NCI-H226 (cell line): ENCODE results near the gene SLC35E1.
"Not testable (repeated sequence)": the region's sequence is repeated elsewhere in the genome, so short reads cannot be mapped to it uniquely, and the experiment has no call there.

Experiments
- DNase-seq: peaks from one replicate; pipeline ENCODE4 v3.0.0-alpha.2; 2015

SLC35E1 gene

DNA sequence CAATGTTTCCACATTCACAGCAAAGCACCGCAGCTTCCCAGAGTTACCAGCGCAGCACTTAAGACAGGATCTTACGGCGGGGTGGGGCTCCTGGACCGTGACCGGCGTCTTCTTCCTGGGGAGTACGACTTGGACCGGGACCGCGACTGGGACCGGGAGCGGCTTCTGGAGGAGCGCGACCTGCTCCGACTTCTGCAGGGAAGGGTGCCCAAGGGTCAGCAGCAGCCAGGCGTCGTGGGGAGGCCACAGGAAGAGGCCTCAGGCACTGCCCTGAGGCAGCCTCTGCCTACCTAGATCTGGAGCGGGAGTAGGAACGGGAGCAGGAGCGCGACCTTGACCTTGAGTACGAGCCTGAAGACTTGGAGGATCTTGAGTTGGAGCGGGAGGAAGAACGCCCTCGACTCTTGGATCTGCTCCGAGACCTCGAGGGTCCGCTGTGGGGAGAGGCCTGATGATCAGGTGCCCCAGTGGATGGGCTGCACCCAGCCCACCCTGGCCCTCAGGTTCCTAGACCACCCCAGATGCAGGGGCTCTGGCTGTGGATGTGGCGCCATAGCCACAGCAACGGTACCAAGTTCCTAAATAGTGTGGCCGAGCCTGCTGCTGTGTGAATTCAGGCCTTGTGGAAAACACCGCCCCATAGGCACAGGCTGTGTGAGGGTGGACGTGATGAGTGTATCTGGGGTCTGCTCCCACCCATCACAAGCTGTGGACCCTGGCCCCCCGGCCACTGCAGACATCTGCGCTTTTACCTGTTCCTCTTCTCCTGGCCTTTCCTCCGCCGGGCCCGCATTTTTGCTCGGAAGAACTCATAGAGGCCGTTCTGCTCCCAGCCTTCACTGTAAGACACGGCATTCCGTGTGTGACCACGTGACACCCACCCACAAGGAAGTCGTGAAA is 51.9 kb downstream of the SLC35E1 start:
- DNase-seq = no peak

DNA sequence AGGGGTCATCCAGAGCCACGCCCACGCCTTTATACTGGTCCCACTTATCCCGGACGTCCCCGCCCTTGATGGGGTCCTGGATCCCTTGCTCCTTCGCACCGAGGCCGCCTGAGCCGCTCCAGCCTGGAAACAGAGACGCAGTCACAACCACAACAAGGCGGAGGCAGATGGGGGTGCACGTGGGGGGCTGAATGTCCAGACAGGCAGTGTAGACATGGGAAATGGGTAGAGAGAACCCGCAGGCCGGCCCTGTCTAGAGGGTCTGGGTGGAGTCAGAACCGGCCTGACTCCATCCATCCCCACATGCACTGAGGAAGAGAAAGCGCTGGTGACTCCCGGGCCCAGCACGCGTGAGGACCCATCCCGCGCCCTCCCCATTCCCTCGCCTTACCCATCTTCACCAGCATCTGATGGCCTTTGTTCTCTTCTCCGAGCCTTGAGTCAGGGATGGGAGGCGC is 53.0 kb downstream of the SLC35E1 start:
- no peak for DNase-seq

DNA sequence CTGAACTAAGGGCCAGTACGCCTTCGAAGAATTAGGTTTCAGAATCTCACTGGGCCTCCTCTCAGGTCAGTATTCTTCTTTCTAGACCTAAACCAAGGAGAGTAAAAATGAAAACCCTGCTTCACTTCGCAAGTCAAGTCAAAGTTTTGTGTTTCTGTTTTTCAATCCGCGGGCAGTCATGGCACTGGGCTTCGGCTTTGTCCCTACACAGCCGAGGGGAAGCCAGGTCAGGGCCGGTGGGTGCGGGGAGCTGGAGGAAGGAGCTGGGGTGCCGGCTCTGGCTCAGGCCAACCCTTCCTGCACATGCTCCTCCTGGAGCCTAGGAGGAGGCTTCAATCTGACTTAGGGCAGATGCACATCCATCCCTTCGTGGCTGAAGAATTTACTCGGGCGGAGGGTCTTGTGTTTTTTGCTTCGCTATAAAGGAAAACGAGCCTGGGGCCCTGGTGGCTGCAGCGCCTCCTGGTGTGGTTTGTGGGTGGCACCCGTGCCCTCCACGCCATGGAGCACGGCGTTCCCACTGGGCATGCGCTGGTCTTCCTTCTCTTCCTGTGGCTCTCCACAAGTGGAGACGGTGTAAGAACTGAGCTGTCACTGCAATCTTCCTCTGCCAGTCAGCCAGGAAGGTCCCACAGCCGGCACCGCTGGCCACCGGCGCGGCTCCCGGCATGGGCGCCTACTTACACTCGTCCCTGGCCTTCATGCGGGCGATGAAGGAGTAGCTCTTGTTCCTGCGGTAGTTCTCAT is 53.6 kb downstream of the SLC35E1 start:
- DNase-seq = no peak

DNA sequence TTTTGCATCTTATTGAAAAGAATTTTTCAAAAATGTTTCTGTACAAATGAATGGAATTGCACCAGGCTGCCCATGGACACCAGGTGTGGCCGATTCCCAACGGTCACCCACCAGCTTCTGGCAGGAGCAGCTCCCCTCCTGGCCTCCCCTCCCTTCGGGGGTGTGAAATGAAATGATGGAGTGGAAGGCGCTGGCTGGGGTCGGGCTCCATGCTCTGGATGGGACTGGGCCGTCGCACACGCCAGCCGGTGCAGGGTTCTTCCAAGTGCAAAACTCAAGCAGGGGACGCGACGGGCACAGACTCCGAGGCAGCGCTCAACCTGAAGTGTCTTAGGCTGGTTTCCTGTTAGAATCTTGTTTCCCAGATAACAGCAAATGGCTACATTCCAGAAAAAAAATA is 54.2 kb downstream of the SLC35E1 start:
- no peak for DNase-seq

DNA sequence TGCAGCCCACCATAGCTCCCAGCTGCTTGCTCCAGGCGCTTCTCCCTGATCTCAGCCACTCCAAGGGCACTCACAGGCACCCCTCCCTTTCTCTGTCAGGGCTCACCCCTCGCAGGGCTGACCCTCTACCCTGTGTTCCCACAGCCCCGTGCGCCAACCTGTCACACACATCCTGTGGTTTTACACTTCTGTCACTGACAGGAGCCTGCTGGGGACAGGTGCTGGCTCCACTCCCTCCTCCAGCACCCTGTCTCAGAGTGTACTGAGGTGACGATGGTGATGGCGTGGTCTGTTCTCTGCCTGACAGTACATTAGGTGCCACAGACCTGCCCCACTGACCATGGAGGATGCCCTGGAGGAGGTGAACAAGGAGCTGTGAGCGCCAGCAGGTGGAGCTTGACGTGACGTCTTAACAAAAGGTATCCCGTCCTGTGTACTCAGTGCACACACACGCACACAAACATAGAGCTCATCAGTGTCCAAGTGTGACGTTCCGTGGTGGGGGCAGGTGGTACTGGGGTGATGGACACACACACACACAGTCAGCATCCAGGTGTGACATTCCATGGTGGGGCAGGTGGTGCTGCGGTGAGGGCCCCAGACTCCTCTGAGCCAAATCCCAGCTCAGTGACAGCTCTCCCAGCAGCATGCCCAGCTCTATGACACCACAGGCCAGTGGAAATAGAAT is 55.1 kb downstream of the SLC35E1 start:
- no peak for DNase-seq

DNA sequence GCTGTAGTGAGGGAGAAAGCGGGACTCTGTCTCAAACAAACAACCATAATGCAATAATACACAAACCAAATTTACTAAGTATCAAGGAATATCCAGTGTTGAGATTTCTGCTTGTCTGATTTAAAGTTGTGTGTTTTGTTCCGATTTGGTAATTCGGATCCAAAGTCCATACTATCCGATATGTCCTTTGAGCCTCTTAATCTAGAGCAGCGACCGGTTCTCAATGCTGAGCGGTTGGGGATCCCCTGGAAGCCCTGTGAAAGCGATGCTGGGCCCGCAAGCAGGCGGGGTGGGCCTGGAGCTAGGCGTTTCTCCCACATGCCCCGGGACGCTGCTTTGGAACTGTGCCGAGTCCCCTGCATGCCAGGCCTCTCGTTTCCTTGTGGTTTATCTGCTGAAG is 55.8 kb downstream of the SLC35E1 start:
- DNase-seq = no peak

DNA sequence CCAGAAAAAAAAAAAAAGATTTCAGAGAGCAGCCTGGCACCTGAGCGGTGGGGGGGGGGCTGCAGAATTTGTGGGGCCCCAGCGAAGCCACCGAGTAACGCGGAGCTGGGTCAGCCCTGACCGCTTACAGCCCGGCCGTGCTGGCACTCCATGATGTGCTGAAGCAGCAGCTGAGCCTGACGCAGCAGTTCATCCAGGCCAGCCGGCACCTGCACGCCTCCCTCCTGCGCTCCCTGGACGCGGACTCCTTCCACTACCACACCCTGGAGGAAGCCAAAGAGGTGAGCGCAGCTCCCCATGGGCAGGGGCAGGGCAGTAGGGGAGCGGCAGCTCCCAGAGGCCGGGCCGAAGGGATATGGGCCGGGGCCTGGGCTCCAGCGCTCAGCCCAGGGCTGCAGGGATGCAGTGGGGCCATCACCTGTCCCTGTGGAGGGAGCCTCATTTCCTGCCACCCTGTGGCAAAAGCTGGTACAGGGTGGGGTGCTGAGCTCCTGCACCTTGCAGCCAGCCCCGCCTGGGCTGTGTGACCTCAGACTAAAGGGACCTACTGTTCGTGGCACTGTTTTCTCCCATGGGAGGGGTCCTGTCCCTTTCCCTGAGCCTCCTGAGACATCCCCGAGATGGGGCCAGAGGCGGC is 57.7 kb downstream of the SLC35E1 start:
- no peak for DNase-seq

DNA sequence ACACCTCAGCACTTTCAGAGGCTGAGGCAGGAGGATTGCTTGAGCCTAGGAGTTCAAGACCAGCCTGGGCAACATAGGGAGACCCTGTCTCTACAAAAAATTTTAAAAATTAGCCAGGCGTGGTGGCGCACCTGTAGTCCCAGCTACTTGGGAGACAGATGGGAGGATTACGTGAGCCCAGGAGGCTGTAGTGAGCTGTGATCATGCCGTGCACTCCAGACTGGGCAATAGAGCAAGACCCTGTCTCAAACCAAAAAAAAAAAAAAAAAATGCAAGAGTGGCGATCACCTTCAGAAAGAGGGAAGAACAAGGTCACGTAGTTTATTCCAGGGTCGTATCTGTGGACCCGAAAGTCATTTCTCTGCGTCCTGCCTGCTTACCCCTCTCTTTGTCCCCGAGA is 59.6 kb downstream of the SLC35E1 start:
- DNase-seq = not testable (repeated sequence)

DNA sequence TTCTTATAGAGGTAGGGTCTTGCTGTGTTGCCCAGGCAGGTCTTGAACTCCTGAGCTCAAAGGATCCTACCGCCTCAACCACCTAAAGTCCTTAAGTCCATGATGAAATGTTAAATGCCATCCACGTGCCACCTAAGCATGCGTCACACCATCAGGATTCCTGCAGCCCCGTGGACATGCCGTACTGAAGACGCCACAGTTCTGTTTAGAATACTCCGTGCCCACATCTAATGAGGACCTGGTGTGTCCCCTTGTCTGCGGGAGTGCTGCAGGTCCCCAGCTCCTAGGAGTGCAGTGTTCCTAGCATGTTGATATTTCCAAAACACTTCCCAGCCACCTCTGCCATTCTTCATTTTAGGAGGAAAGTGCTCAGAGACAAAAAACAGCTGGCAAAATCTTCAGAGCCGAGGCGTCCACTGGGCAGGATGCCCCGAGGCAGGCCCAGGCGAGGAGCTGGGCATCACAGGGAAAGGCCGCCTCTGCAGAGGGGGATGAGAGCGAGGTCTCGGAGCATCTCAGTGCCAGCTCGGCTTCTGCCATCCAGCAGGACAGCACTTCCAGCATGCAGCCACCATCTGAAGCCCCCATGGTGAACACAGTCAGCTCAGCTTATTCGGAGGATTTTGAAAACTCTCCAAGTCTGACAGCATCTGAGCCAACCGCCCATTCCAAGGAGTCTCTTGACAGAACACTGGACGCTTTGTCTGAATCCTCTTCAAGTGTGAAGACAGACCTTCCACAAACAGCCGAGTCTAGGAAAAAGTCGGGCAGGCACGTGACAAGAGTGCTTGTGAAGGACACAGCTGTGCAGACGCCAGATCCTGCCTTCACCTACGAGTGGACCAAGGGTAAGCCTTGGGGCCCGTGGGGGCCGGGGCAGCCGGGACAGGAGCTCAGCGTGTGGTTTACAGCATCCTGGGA is 62.8 kb downstream of the SLC35E1 start:
- no peak for DNase-seq

DNA sequence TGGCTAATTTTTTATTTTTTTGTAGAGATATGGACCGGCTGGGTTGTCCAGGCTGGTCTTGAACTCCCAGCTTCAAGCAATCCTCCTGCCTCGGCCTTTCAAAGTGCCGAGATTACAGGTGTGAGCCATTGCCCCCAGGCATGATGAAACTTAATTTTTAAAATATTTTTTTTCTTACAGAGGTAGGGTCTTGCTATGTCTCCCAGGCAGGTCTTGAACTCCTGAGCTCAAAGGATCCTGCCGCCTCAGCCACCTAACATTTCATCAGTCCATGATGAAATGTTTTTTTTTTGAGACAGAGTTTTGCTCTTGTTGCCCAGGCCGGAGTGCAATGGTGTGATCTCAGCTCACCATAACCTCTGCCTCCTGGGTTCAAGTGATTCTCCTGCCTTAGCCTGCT is 63.7 kb downstream of the SLC35E1 start:
- no peak for DNase-seq

DNA sequence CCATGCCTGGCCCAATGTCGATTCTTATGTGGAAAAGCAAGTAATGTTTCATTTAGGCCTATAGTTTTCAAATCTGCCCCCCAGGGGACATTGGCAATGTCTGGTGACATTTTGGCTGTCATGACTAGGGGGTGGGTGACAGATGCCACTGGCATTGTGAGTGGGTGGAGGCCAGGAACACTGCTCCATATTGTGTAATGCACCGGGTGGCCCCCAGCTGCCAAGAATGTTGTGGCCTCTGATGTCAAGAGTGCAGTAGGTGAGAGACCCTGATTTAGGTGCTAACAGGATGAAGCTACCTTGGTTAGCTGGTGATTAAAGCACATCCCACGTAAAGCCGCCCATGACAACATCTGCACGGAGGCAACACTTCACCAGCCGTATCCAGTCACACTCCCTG is 65.3 kb downstream of the SLC35E1 start:
- DNase-seq = no peak

DNA sequence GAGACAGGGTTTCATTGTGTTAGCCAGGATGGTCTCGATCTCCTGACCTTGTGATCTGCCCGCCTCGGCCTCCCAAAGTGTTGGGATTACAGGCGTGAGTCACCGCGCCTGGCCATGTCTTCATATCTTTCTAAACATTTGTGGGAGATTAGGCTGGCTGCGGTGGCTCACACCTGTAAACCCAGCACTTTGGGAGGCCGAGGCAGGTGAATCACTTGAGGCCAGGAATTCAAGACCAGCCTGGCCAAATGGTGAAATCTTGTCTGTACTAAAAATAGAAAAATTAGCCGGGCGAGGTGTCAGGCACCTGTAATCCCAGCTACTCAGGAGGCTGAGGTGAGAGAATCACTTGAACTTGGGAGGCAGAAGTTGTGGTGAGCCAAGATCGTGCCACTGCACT is 66.1 kb downstream of the SLC35E1 start:
- DNase-seq = not testable (repeated sequence)

DNA sequence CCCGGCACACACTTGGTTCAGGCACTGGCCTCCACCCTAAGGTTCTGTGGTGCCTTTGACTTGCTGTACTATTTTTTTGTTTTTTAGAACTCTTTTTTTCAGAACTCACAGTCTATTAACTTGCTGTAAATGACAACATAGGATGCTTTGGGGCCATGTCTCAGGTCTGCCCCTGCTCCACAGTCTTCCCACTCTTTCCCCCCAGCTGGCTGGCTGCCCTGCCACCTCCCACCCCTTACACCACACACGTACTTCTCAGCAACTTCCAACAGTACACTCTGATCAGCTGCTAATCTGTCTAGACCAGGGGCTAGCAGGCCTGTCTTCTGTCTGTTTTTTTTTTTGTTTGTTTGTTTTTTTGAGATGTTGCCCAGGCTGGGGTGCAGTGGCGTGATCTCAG is 67.9 kb downstream of the SLC35E1 start:
- no peak for DNase-seq
